Mammary epithelial cell (primary cell): ENCODE results near the gene BTRC.

Source experiments
- EZH2 ChIP-seq: IDR thresholded peaks from 2 replicates; pipeline ENCODE4 v1.6.1; 2012; ENCODE audit warnings: low read length, inconsistent platforms, borderline replicate concordance
- TF ChIP-seq, protein P1 (sequence below), 2 donors: IDR thresholded peaks in 1 of 2; conservative IDR thresholded peaks in 1 of 2; 2 replicates each; pipeline ENCODE4 v1.5.1; 2011 to 2012; ENCODE audit warnings: inconsistent platforms in 2 of 2, low read length in 2 of 2, mild to moderate bottlenecking in 2 of 2, control low read depth in 1 of 2, low read depth in 1 of 2; ENCODE audit not compliant: insufficient read depth in 1 of 2; ENCODE audit errors: extremely low read depth in 1 of 2

- TF ChIP-seq, protein P1, sequence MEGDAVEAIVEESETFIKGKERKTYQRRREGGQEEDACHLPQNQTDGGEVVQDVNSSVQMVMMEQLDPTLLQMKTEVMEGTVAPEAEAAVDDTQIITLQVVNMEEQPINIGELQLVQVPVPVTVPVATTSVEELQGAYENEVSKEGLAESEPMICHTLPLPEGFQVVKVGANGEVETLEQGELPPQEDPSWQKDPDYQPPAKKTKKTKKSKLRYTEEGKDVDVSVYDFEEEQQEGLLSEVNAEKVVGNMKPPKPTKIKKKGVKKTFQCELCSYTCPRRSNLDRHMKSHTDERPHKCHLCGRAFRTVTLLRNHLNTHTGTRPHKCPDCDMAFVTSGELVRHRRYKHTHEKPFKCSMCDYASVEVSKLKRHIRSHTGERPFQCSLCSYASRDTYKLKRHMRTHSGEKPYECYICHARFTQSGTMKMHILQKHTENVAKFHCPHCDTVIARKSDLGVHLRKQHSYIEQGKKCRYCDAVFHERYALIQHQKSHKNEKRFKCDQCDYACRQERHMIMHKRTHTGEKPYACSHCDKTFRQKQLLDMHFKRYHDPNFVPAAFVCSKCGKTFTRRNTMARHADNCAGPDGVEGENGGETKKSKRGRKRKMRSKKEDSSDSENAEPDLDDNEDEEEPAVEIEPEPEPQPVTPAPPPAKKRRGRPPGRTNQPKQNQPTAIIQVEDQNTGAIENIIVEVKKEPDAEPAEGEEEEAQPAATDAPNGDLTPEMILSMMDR (conservative IDR thresholded peaks at IDR 0.05 in 1 of 2, IDR thresholded peaks at IDR 0.05 in 1 of 2; ENCODE audit: extremely low read depth in 1 of 2, insufficient read depth in 1 of 2, low read depth in 1 of 2, low read length in 2 of 2), result peak; percentile 98
- no peak for TF ChIP-seq EZH2
Observed at GRCh38 chr10:101602761-101603398, 248.9 kb downstream of the BTRC start.
